Lower leg skin (tissue), 3 donors: ENCODE results near the gene GGTA1.

Experiments used
- POLR2A ChIP-seq, 2 donors: fragments of 450-650 bp; IDR thresholded peaks; one replicate each; pipeline ENCODE4 v1.6.1; 2016 to 2017; ENCODE audit warnings: antibody characterized with exemption in 2 of 2, mild to moderate bottlenecking in 1 of 2, moderate library complexity in 1 of 2
- TF ChIP-seq, protein P1 (sequence below), 3 donors: fragments of 450-650 bp; IDR thresholded peaks; one replicate each; pipeline ENCODE4 v1.5.1; 2016; ENCODE audit warnings: antibody characterized with exemption in 3 of 3, mild to moderate bottlenecking in 3 of 3, moderate library complexity in 2 of 3

- TF ChIP-seq, protein P1, sequence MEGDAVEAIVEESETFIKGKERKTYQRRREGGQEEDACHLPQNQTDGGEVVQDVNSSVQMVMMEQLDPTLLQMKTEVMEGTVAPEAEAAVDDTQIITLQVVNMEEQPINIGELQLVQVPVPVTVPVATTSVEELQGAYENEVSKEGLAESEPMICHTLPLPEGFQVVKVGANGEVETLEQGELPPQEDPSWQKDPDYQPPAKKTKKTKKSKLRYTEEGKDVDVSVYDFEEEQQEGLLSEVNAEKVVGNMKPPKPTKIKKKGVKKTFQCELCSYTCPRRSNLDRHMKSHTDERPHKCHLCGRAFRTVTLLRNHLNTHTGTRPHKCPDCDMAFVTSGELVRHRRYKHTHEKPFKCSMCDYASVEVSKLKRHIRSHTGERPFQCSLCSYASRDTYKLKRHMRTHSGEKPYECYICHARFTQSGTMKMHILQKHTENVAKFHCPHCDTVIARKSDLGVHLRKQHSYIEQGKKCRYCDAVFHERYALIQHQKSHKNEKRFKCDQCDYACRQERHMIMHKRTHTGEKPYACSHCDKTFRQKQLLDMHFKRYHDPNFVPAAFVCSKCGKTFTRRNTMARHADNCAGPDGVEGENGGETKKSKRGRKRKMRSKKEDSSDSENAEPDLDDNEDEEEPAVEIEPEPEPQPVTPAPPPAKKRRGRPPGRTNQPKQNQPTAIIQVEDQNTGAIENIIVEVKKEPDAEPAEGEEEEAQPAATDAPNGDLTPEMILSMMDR (IDR thresholded peaks at IDR 0.05), result no peak
- TF ChIP-seq POLR2A (IDR thresholded peaks at IDR 0.05), result no peak
Measured at GRCh38 chr9:121474231-121474947, 25.3 kb downstream of the GGTA1 start.
